ACHN (cell line): Measurements from ENCODE around the gene FNDC3B.

Source experiments
- DNase-seq: peaks from one replicate; pipeline ENCODE4 v3.0.0-alpha.2; 2015
- in situ Hi-C: cut with HindIII; loops from 2 replicates; pipeline ENCODE4 v1.10.0; 2017; ENCODE audit warnings: low sequenced_read_pairs, low pct_ligation_motif_present, low pct_unique_long_range_greater_than_20kb

FNDC3B gene

DNA sequence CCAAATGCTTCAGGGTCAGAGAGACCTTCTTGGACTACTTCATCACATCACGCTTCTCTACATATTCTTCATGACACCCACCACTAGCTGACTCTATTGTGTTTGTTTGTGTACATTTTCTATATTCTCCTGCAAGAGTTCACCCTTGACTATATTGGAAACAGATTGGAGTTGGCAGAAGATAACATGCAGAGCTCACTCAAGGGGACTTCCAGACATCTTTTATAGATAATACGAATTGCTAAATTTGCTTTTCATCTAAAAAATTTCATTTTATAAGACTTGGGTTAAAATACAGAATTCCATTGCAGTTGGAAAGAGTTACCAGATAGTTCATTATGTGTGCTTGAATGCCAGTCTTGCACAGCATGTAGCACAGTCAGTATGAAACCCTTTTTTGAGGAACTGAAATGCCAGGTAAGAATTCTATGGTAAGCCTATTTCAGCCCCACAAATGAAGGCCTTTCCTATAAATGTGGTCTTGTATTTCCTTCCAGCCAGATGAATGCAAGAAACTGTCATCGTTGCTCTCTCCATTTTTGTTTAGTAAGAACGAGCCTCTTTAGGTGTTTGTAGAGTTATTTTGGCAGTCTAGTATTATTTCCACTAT lies 231.3 kb downstream of the FNDC3B start:
- in situ Hi-C loops, result no loop called here

DNA sequence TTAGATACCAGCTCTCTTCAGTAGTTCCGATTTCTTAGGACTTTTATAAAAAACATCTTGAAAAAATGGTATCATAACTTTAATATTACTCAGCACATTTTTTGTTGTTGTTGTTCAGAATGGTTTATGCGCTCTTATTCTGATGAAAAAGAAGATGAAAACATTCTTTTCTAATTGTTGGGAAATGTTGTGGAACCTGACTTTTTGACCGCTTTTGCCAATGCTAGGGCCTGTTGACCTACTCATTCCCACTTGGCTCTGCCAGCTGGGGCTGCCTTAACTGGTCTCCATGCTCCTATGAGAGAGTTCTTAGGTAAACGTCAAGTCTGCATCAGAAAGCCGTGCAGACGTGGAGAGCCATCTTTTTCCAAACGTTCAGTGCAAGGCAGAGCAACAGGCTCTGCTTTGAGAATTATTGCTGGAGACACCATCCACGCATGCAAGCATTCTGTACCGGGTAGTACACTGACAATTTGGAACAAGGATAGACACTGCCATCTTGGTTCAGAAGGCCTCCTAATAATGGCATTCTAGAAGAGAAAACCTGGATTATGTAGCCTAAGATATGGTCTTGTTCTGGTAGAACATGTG lies 232.1 kb downstream of the FNDC3B start:
- DNase-seq, result no peak
- in situ Hi-C loops, result no loop called here

More for the DNA sequence above, 231.3 kb downstream of the FNDC3B start:
- no peak for DNase-seq

DNA sequence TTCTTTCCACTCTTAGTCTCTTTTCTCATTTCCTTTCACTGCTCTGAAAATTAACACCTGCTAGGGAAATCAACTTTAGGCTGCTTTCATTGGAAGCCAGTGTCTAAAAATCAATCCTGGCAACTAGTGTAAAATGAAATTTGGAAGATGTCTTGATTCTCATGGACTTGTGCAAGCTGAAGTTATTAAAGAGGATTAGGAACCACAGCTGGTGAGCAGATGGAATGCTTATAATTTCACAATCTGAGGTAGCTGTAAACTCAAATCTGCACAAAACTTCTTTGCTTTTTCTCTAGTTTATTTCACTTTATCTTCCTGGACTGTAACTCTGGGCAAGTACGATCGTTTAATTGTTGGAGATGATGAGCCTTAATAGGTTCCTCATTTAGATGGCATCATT lies 233.3 kb downstream of the FNDC3B start:
- in situ Hi-C loops, result no loop called here
- DNase-seq, result no peak

DNA sequence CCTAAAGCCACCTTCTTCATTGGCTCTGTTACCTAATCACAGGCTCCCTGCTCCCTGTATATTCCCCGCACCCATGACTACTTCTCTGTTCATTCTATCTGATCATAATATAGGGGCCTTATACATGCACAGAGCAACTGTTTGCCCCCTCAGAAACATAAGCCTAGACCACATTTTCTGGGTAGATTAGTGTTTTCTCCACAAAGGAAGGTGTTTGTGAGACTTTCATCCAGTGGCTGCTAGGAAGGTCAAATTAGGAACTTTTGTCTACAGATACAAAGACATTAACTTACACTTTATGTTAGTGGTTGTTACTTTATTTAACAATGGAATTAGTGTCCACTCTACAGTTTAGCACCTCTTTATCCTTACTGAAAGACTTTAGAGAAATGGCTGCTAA lies 234.0 kb downstream of the FNDC3B start:
- in situ Hi-C loops, result no loop called here

DNA sequence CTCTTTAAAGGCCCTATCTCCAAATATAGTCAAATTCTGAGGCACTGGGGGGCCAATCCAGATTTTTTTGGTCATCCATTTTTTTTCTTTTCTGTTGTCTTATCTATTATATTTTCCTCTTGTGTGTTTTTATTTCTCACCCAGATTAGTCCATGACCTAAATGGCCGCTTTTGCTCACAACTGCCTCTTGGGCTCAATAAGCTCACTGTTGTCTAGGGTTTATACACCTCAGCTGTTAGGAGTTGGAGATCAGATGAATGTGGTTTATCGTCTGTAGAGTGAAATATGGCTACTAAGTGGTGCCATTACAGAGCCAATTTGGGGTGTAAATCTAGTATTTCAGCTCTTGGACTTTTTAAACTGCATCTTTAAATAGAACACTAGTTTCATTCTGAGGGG lies 235.5 kb downstream of the FNDC3B start:
- in situ Hi-C loops, result no loop called here

More for the DNA sequence above, 234.0 kb downstream of the FNDC3B start:
- DNase-seq, result no peak

DNA sequence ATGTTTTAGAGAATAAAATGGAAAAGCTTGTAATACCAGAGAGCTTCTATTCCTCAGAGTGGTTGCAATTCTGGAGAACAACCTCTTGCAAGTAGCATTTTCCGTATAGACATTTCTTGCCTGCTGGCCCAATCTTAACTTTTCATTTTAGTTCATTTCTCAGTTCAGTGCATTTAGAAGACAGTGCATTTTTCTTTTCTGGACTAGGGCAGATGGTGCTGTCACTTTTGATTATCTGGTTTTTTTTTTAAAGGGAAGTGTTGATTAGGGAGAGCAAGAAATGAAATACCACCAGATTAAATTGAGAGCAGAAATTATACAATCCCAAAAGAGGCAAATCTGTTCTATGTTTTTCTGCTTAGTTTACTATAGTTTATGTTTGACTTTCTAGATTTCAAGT lies 236.2 kb downstream of the FNDC3B start:
- in situ Hi-C loops, result no loop called here
- DNase-seq, result no peak

More for the DNA sequence above, 235.5 kb downstream of the FNDC3B start:
- DNase-seq, result no peak

DNA sequence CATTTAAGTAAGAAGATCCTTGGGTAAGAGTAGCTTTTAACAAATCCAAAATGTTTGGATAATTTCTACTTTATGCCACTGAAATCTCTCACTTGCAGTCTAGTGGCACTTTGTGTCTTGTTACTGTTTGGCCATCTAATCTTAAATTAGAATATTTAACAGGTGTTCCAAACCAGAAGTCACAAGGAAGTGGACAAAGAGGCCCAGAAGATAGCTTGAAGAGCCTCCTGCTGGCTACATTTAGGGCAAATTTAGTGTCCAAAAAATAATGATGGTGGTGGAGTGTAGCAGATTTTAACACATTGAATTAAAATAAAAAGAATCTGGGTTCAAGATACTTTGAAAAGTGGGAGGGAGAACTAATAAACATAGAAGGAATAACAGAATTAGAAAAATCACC lies 236.7 kb downstream of the FNDC3B start:
- DNase-seq, result no peak
- in situ Hi-C loops, result no loop called here

DNA sequence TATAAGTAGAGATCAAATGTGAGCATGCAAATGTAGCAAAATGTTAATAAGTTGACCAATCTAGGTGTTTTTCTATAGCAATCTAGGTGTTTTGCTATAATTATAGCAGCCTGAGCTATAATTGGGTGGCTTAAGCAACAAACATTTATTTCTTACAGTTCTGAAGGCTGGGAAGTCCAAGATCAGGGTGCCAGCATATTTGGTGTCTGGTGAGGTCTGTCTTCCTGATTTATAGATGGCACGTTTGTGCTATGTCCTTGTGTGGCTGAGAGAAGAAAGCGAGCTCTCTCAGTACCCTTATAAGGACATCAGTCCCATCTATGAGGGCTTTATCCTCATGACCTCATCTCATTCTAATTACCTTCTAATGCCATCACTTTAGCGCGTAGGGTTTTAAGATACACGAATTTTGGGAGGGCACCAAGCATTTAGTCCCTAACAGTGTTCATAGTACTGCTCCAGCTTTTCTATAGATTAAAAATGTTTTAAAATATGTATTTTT lies 237.8 kb downstream of the FNDC3B start:
- in situ Hi-C loops, result no loop called here
- no peak for DNase-seq

DNA sequence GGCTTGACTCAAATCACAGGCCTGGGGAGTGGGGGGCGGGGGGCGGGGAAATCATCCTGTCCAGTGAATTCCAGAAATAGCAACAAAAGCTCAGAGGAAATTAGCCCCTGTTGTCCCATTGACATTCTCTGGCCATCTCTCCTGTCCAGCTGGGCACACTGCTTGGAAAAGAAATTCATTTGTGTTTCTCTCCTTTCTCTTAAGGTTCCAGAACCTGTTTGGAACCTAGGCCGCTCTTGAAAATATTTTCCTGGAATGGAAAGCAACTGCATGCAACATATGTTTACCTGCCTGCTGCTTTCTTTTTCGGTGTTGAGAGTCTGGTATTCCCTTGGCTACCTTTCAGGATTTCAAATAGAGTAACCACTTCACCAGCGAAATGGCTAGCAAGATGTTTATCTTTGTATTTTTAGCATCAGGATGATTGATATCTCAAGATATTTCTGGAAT lies 239.8 kb downstream of the FNDC3B start:
- in situ Hi-C loops, result no loop called here
- DNase-seq, result no peak

DNA sequence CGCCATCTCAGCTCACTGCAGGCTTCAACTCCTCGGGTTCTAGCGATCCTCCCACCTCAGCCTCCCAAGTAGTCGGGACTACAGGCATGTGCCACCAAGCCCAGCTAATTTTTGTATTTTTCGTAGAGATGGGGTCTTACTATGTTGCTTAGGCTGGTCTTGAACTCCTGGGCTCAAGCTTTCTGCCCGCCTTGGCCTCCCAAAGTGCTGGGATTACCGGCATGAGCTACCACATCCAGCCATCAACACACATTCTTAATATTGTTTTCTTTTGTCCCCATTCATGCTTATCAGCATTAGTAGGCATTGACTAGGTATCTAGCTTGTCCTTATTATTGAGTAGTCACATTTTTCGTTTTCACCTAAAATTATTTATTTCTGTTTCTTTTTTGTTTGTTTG lies 240.6 kb downstream of the FNDC3B start:
- DNase-seq, result no peak
- in situ Hi-C loops, result no loop called here

DNA sequence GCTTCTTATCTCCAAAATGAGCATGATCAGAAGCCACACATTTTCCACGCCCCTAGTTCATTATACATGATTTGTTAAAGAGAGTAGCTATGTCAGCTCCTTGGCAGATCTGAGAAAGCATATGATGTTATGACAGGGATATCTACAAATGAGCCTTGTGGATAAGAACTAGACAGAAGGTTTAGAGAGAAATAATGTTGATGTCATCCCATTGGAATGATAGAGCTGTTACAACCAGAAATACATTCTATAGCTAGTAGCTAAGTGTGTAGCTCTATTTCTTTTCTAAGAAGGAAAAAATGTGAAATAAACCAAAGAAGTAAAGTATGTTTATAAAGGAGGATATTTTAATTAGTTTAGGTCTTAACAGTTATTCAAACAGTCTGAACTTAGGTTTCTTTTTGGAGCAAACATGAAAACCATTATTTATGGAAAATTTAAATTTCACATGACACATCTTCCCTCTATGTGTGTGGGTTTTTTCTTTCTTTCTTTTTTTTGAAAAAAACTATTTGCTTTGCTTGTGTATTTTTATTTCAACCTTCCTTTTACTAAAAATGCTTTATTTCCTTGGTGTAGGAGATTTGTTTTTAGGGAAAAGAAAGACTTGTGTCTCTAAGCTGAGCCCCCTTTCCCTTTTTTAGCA lies 241.2 kb downstream of the FNDC3B start:
- DNase-seq, result peak; percentile 41
- in situ Hi-C loops, result no loop called here

DNA sequence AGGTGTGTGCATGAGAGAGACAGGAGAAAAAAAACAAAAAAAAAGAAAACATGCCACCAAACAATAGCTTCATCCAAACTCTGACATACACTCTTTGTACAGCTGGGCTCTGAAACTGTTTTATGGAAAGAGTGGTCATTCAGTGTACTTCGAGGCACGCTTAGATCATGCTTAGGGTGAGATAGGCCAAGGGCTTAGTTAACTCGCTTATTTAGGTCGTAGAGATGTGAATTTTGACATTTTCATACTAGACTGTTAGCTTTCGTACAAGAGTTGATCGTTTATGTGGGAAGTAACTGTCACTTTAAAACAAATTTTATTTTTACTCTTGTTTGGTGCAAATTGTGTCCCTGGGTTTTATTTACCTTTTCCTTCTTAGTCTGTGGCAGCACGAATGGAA lies 242.5 kb downstream of the FNDC3B start:
- in situ Hi-C loops, result no loop called here
- no peak for DNase-seq

DNA sequence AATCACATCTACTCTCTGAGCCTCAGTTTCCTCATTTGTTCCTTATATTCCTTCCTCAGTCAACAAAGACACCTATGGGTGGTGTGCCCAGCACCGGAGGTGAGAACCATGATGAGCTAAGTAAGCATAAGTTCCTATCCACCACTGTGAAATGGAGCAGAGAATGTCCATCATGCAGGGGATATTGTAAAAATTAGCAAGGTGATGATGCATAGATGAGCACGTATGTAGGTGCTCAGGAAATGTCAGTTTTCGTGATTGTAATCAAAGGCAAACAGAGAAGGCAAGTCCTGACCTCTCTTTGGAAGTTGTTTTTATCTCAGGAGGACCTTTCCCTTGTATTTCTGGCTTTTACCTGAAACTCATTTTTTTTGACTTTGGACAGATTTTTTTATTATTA lies 243.5 kb downstream of the FNDC3B start:
- in situ Hi-C loops, result no loop called here
- no peak for DNase-seq

DNA sequence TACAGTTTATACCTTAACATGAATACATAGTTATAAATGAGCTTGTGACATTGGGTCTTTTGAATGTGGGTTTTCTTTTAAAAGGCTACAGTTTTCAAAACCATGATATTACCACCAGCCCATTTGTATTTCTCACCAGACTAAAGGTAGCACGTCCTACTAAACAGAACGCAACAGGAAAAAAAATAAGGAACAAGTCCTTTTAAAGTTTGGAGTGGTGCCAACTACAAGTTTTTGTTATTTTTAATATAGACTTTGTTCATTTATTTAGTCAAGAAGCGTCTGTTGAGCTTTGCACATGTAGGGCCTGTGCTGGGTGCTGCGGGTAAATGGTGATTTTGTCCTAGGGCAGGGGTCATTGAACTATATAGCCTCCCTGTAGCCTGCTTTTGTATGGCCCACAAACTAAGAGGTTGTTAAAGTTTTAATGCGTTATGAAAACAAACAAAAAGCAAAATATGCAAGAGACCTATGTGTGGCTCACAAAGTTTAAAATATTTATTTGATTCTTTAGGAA lies 244.5 kb downstream of the FNDC3B start:
- DNase-seq, result no peak
- in situ Hi-C loops, result no loop called here

DNA sequence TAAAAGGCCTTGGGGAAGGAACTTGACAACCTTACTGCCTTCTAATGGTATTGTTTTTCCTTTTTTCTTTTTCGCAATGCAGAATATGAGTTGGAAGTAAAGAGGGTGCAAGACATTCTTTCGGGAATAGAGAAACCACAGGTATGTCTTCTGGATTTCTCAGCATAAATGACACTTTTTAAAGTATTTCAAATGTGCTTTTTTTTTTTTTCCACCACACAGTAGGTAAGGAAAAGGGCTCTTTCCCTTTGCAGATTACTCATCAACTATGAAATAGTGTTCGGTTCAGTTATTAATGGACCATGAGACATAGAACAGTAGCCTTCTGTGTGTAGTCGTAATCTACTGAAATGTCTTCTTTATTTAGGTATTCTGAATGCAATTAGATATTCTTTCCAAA lies 246.5 kb downstream of the FNDC3B start:
- in situ Hi-C loops, result no loop called here

DNA sequence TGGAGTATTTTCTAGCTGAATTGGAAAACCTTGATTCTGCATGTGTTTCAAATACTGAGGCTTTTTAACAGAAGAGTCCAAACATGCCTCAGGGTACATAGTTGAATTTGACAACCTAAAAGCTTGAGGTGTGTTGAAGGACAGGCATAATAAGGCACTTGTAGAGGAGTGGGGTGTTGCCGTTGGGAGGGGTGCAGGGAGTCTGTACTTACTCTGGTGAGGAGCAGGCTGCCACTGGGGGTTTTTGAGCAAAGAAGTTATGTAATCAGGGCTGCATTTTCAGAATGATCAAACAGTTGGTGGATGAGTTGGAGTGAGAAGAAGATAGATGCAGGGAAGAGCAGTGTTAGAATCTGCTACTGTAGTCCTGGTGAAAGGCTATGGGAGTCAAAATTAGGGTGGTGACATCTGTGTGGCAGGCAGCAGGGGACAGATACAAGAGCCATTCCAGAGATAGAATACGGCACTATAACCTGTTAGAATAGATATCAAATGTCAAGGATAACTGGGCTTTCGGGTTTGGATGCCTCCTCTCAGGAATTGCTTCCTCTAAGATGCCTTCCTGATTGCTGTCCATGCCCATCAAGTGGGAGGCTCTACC lies 247.3 kb downstream of the FNDC3B start:
- in situ Hi-C loops, result no loop called here
- no peak for DNase-seq

More for the DNA sequence above, 246.5 kb downstream of the FNDC3B start:
- DNase-seq, result peak; percentile 62

DNA sequence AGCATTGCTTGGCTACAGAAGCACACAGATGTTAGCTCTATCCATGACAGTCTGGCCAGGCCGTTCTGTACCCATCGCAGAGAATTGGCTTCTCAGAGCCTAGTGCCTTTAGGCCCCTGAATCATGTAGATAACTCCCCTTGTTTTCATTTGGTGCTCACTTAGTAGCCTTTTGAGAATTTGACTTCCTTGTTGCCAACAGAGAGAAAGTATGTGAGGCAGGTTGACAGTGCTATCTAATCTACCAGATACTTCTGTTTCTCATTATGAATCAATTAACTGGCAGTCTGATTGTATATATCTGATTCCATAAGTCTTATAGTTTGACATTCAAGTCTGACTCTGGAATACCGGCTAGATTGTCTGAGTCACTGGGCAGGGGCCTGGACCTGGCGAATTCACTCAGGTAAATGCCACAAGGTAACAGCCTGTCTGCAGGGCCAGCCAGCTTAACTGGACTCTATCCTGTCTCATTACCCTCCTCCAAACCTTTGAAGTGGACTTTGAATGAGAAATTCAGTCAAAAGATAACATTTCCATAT lies 248.6 kb downstream of the FNDC3B start:
- in situ Hi-C loops, result no loop called here

DNA sequence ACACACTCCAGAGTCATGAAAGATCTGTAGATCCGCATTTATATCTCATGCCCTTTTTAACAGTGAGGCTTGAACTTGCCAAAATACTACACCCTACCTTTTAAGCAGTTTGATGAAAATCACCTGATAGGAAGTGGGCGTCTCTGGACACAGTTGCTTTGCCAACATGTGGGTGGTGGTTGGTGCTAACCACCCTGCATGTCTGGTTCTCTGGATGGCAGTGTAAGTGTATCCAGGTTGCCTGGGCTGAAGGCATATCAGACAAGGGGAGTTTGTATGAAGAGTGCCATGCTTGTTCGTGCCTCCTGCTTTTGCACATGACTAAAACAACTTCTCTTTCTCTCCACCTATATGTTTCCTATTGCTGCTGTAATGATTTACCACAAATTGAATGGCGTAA lies 249.3 kb downstream of the FNDC3B start:
- in situ Hi-C loops, result no loop called here
- no peak for DNase-seq

More for the DNA sequence above, 248.6 kb downstream of the FNDC3B start:
- no peak for DNase-seq

DNA sequence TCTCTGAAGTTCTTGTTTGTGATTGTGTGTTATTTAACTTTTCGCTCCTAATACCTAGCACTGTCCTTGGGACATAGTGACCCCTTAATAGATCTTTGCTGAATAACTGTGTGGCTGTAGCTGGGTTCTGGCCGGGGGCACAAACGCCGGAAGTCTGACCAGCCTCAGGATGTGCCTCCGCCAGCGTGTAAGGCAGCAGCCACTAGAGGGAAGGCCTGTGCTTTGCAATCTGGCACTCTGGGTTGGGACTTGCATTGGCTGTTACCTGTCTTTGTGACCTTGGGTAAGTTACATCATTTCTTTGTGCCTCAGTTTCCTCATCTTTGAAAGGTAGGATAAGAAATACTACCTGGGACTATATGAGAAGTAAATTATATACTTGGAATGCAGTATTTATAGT lies 250.2 kb downstream of the FNDC3B start:
- in situ Hi-C loops, result no loop called here

More for the DNA sequence above, 250.2 kb downstream of the FNDC3B start:
- DNase-seq, result no peak
